AG09309 (cell line): ENCODE measurements around the gene LTBP1.
"Not testable (repeated sequence)": the region's sequence is repeated elsewhere in the genome, so short reads cannot be mapped to it uniquely, and the experiment has no call there.

ENCODE experiments used
- DNase-seq: peaks from one replicate; pipeline ENCODE4 v3.0.0-alpha.2; 2010; ENCODE audit warnings: low read depth
- H3K4me3 ChIP-seq: 2 replicates; pipeline ENCODE4 v1.5.1; 2011; ENCODE audit warnings: mild to moderate bottlenecking, low read depth, low read length, moderate library complexity; ENCODE audit not compliant: control insufficient read depth
- TF ChIP-seq, protein P1 (sequence below): IDR thresholded peaks from 2 replicates; pipeline ENCODE4 v1.5.1; 2011; ENCODE audit warnings: mild to moderate bottlenecking, low read depth, low read length, inconsistent platforms; ENCODE audit not compliant: insufficient read depth, control insufficient read depth; ENCODE audit errors: missing control alignments

The LTBP1 gene

GRCh38 chr2:33365264-33365970 is 418.7 kb downstream of the LTBP1 start:
- no peak for DNase-seq
- H3K4me3 ChIP-seq, result no peak overlapping the region
- TF ChIP-seq, protein P1, sequence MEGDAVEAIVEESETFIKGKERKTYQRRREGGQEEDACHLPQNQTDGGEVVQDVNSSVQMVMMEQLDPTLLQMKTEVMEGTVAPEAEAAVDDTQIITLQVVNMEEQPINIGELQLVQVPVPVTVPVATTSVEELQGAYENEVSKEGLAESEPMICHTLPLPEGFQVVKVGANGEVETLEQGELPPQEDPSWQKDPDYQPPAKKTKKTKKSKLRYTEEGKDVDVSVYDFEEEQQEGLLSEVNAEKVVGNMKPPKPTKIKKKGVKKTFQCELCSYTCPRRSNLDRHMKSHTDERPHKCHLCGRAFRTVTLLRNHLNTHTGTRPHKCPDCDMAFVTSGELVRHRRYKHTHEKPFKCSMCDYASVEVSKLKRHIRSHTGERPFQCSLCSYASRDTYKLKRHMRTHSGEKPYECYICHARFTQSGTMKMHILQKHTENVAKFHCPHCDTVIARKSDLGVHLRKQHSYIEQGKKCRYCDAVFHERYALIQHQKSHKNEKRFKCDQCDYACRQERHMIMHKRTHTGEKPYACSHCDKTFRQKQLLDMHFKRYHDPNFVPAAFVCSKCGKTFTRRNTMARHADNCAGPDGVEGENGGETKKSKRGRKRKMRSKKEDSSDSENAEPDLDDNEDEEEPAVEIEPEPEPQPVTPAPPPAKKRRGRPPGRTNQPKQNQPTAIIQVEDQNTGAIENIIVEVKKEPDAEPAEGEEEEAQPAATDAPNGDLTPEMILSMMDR, result no peak

GRCh38 chr2:33366473-33366872 is 419.7 kb downstream of the LTBP1 start:
- peak; percentile 83 for DNase-seq
- no peak overlapping the region for H3K4me3 ChIP-seq

DNA sequence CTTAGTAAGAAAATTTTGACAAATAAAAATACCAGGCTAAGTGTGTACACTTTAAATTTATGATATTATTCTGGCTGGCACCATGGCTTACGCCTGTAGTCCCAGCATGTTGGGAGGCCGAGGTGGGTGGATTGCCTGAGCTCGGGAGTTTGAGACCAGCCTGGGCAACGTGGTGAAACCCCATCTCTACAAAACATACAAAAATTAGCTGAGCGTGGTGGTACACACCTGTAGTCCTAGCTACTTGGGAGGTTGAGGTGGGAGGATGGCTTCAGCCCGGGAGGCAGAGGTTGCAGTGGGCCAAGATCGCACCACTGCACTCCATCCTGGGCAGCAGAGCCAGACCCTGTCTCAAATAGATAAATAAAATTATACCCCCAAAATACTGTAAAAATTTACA is 421.8 kb downstream of the LTBP1 start:
- not testable (repeated sequence) for H3K4me3 ChIP-seq, DNase-seq

More at GRCh38 chr2:33366473-33366872, 419.7 kb downstream of the LTBP1 start:
- TF ChIP-seq, protein P1, result no peak

DNA sequence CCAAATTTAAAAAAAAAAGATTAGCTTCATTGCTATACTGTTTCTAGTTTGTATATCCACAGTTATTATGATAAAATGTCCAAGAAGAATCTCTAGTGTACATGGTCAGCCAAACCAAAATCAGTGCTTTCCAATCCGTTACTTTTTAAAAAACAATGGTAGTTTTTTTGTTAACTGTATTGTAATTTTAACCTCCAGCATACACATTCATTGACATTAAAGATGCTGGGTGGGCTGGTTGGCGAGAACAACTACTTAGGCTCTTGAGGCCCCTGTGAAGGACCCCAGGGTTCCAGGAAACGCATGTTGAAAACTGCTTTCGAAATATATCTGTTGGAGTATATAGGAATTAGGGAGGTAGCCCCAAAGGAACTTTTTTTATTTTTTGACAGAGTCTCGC is 422.4 kb downstream of the LTBP1 start:
- TF ChIP-seq, protein P1, result no peak
- no peak overlapping the region for H3K4me3 ChIP-seq
- DNase-seq, result no peak

GRCh38 chr2:33370636-33371265 is 424.0 kb downstream of the LTBP1 start:
- DNase-seq, result no peak
- H3K4me3 ChIP-seq, result no peak overlapping the region
- TF ChIP-seq, protein P1, result no peak

DNA sequence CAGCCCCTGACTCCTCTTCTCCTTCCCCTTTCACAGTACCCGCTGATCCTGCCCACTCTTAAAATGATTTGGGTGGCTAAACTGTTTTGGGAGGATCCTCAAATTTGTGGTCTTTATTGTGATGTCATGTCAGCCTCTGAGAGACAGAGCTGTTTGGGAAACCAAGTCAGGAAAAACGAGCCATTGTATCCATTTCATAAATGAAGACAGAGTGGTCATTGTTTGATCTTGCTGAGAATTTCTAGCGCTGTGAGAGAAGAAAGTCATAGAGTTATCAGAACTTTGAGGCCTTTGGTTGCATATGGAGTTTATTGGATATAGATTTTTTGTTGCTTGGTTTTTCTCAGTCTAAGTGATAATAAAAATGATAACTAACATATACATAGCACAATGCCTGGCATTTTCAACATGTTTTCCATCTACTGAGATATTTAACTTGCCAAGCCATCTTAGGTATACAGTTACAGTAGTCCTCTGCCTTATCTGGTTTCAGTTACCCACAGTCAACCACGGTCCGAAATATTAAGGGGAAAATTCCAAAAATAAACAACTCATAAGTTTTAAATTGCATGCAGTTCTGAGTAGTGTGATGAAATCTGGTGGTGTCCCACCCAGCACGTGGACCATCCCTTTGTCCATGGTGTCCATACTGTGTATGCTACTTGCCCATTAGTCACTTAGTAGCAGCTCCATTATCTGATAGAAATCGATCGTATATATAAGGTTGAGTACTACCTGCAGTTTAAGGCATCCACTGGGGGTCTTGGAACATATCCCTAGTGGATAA is 424.7 kb downstream of the LTBP1 start:
- TF ChIP-seq, protein P1, result no peak
- no peak for DNase-seq
- no peak overlapping the region for H3K4me3 ChIP-seq
